Glomerular visceral epithelial cell (primary cell): Measurements from ENCODE around the gene CCL16.
"Not testable (repeated sequence)": the region's sequence is repeated elsewhere in the genome, so short reads cannot be mapped to it uniquely, and the experiment has no call there.

ENCODE experiments used
- DNase-seq: peaks from one replicate; pipeline ENCODE4 v3.0.0-alpha.2; 2016; ENCODE audit errors: extremely low spot score

Gene CCL16

DNA sequence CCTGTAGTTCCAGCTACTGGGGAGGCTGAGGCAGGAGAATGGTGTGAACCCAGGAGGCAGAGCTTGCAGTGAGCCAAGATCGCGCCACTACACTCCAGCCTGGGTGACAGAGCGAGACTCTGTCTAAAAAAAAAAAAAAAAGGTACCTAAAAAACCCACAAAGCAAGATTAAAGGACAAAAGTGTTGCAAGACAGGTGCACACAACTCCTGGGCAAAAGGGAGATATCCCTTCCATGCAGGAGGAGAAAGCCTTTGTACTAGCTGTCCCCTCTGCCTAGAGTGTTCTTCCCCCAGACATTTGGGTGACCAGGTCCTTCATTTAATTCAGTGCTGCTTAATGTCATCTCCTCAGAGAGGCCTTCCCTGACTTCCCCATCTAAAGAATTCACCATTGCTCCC, 42.8 kb downstream of the CCL16 start:
- not testable (repeated sequence) for DNase-seq

- DNase-seq = no peak
These were observed 45.2 kb downstream of the CCL16 start for GRCh38 chr17:35936063-35936462.

- DNase-seq = no peak
These were observed 46.5 kb downstream of the CCL16 start for GRCh38 chr17:35934760-35935159.

GRCh38 chr17:35932586-35932985, 48.7 kb downstream of the CCL16 start:
- DNase-seq = no peak

- no peak for DNase-seq
These were observed 49.4 kb downstream of the CCL16 start for GRCh38 chr17:35931794-35932425.

DNA sequence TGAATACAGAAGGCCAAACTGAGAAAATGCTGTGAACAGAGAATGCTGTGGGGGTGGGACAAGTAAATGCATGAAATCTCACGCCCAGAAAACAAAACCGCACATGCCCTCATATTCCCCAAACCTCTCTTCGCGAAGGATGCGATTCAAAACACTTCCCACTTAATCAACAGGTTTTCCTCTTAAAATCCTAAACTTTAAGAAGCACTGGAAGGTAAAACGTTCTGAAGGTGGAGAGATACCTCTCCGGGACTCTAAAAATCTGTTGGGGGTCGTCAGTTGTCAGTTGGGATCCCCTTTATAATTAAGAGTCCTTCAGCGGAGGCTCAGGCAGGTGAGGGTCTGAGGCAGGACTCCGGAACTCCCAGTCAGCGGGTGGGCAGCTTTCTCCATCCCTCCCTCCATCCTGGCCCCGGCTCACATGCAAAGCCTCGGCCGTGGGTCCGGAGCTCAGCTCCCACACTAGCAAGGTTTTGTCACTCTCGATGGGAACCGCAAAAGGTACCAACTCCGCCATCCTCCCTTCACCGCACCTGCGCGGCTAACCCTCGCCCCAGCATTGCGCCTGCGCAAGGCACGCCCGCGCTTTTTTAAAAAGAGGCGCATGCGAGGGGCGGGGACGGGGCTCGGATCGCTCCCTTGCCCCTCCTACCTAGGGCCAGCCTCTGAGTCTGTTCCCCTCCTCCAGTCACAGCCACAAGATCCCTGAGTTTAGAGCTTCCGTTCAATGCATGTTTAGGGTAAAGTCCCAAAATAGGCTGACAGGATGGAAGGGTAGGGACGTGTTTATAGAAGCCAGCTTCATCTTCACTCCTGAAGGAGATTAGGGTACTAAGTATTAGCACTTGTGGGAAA, 50.9 kb downstream of the CCL16 start, which contains the start of gene RDM1:
RDM1 (minus strand) TSS at position 563 of the 855 bp plus-strand sequence; CDS start at position 517, 46 bp downstream.
- DNase-seq = peak; percentile 75

- DNase-seq = no peak
These were observed 53.6 kb downstream of the CCL16 start for GRCh38 chr17:35927714-35928113.
